Measurements from ENCODE around the gene WDPCP. TPM values are rescaled to one million over a fixed set of nuclear protein-coding genes. Genes with fewer than 3 reads are reported as not detected.

The WDPCP gene
- total and polyA plus RNA-seq, 4 donors: 1.1 to 7.6 (median 2.7) TPM

- Histone ChIP-seq H3K4me3 (ENCODE audit: low read depth in 1 of 3, low read length in 3 of 3) (no peak overlapping the region), H3K9me3 (ENCODE audit: control insufficient read depth in 4 of 4, low read length in 3 of 4) (no peaks in the 10 kb centered on the region), H3K36me3 (ENCODE audit: control insufficient read depth in 4 of 4, insufficient read depth in 3 of 4, low read depth in 1 of 4, low read length in 3 of 4) (no peaks in the 10 kb centered on the region), H3K27me3 (ENCODE audit: control insufficient read depth in 4 of 4, insufficient read depth in 4 of 4, low read length in 3 of 4) (no peaks in the 10 kb centered on the region), H3K4me1 (ENCODE audit: control insufficient read depth in 4 of 4, insufficient read depth in 4 of 4, low read length in 3 of 4) (no peaks in the 10 kb centered on the region), H3K9ac (ENCODE audit: low read depth in 1 of 2, low read length in 2 of 2) (no peak overlapping the region), H3K27ac (ENCODE audit: low read depth in 1 of 2, low read length in 2 of 2) (no peak overlapping the region)
- no peak for DNase-seq (ENCODE audit: low spot score)
- TF ChIP-seq FOXA1 (IDR thresholded peaks at IDR 0.05) (no peak), RAD21 (IDR thresholded peaks at IDR 0.05) (no peak), YY1 (IDR thresholded peaks at IDR 0.05) (no peak), NR2F2 (IDR thresholded peaks at IDR 0.05) (no peak), ATF3 (IDR thresholded peaks at IDR 0.05) (no peak), EGR1 (IDR thresholded peaks at IDR 0.05; ENCODE audit: low read depth in 2 of 2) (no peak), MAX (IDR thresholded peaks at IDR 0.05) (no peak)
- TF ChIP-seq, protein P1, sequence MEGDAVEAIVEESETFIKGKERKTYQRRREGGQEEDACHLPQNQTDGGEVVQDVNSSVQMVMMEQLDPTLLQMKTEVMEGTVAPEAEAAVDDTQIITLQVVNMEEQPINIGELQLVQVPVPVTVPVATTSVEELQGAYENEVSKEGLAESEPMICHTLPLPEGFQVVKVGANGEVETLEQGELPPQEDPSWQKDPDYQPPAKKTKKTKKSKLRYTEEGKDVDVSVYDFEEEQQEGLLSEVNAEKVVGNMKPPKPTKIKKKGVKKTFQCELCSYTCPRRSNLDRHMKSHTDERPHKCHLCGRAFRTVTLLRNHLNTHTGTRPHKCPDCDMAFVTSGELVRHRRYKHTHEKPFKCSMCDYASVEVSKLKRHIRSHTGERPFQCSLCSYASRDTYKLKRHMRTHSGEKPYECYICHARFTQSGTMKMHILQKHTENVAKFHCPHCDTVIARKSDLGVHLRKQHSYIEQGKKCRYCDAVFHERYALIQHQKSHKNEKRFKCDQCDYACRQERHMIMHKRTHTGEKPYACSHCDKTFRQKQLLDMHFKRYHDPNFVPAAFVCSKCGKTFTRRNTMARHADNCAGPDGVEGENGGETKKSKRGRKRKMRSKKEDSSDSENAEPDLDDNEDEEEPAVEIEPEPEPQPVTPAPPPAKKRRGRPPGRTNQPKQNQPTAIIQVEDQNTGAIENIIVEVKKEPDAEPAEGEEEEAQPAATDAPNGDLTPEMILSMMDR (IDR thresholded peaks at IDR 0.05; ENCODE audit: low read depth, low read length, missing input control): no peak
- TF ChIP-seq, protein P2, sequence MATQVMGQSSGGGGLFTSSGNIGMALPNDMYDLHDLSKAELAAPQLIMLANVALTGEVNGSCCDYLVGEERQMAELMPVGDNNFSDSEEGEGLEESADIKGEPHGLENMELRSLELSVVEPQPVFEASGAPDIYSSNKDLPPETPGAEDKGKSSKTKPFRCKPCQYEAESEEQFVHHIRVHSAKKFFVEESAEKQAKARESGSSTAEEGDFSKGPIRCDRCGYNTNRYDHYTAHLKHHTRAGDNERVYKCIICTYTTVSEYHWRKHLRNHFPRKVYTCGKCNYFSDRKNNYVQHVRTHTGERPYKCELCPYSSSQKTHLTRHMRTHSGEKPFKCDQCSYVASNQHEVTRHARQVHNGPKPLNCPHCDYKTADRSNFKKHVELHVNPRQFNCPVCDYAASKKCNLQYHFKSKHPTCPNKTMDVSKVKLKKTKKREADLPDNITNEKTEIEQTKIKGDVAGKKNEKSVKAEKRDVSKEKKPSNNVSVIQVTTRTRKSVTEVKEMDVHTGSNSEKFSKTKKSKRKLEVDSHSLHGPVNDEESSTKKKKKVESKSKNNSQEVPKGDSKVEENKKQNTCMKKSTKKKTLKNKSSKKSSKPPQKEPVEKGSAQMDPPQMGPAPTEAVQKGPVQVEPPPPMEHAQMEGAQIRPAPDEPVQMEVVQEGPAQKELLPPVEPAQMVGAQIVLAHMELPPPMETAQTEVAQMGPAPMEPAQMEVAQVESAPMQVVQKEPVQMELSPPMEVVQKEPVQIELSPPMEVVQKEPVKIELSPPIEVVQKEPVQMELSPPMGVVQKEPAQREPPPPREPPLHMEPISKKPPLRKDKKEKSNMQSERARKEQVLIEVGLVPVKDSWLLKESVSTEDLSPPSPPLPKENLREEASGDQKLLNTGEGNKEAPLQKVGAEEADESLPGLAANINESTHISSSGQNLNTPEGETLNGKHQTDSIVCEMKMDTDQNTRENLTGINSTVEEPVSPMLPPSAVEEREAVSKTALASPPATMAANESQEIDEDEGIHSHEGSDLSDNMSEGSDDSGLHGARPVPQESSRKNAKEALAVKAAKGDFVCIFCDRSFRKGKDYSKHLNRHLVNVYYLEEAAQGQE (IDR thresholded peaks at IDR 0.05): no peak
- 95% methylated on average over 2 of the region's 2 CpGs for WGBS
These were observed 43.3 kb downstream of the WDPCP start for GRCh38 chr2:63545023-63545422.

- H3K4me1 ChIP-seq (ENCODE audit: control insufficient read depth in 4 of 4, insufficient read depth in 4 of 4, low read length in 3 of 4): no peaks in the 10 kb centered on the region
These were observed 44.2 kb downstream of the WDPCP start for GRCh38 chr2:63544017-63544627.

More at GRCh38 chr2:63544017-63544627, 44.2 kb downstream of the WDPCP start:
- Histone ChIP-seq H3K36me3 (ENCODE audit: control insufficient read depth in 4 of 4, insufficient read depth in 3 of 4, low read depth in 1 of 4, low read length in 3 of 4) (no peaks in the 10 kb centered on the region), H3K9me3 (ENCODE audit: control insufficient read depth in 4 of 4, low read length in 3 of 4) (no peaks in the 10 kb centered on the region), H3K9ac (ENCODE audit: low read depth in 1 of 2, low read length in 2 of 2) (no peak overlapping the region), H3K27me3 (ENCODE audit: control insufficient read depth in 4 of 4, insufficient read depth in 4 of 4, low read length in 3 of 4) (no peaks in the 10 kb centered on the region), H3K27ac (ENCODE audit: low read depth in 1 of 2, low read length in 2 of 2) (no peak overlapping the region), H3K4me3 (ENCODE audit: low read depth in 1 of 3, low read length in 3 of 3) (no peak overlapping the region)
- TF ChIP-seq HNF4A (conservative IDR thresholded peaks at IDR 0.05) (no peak), NR2F2 (IDR thresholded peaks at IDR 0.05) (no peak), RAD21 (IDR thresholded peaks at IDR 0.05) (peak; percentile 41 to 56), TAF1 (conservative IDR thresholded peaks at IDR 0.05) (no peak)
- no peak for DNase-seq (ENCODE audit: low spot score)
- WGBS: 100% methylated on average over 1 of the region's 1 CpG
